ENCODE data around the gene MN1. TPM values are rescaled to one million over a fixed set of nuclear protein-coding genes. Genes with fewer than 3 reads are reported as not detected.

MN1 gene
- total RNA-seq, 1 donor from 2014 or later = 10.2 TPM

DNA sequence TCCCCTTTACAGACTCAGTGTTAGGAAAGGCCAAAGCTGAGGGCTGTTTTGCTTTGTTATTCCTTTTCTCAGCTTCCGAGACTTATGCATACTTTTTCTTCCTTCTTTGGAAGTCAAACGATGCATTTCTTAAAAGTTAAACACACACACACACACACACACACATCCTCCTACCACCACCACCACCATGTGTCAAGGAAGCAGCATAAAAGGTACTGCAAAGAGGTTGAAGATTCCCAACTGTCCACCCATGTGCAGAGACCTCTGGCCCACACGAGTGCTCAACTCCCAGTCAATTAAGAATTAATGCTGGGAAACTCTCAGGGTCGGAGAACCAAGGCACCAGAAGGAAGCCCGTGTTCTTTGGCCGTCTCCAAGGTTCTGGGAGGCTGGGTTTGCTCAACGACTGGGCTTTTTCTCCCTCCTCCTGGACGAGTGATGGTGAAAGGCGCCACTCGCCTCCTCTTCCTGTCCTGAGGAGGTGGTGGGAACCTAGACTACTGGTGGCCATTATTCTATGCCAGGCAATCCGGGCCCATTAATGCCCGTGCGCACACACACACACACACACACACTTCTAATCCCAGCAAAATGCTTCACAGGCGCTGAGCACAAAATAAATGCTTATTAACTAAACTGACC is 15.1 kb downstream of the MN1 start:
- no peak for DNase-seq (ENCODE audit: low spot score)

- DNase-seq (ENCODE audit: low spot score) = no peak
These were observed 15.7 kb downstream of the MN1 start for GRCh38 chr22:27785831-27786230.

- DNase-seq (ENCODE audit: low spot score) = no peak
These were observed 17.5 kb downstream of the MN1 start for GRCh38 chr22:27784120-27784475.

- no peak for DNase-seq (ENCODE audit: low spot score)
These were observed 18.0 kb downstream of the MN1 start for GRCh38 chr22:27783436-27784119.

DNA sequence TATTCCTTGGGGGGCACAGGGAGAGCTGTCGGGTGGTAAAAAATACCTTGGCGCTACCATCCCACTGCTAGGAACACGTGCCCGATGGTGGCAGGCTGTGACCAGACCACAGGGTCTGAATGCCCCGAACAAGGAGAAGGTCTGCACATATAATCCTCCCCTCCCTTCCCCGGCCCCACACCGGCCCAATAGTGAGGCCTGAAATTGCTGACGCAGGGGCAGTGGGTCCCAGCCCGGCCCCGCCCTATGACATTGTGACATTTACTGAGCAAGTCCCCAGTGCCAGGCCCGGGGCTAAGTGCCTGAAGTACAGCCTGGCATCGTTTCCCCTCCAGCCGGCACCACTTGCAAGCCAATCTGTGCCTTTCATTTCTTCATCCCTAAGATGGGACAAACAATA is 19.5 kb downstream of the MN1 start:
- no peak for DNase-seq (ENCODE audit: low spot score)

DNA sequence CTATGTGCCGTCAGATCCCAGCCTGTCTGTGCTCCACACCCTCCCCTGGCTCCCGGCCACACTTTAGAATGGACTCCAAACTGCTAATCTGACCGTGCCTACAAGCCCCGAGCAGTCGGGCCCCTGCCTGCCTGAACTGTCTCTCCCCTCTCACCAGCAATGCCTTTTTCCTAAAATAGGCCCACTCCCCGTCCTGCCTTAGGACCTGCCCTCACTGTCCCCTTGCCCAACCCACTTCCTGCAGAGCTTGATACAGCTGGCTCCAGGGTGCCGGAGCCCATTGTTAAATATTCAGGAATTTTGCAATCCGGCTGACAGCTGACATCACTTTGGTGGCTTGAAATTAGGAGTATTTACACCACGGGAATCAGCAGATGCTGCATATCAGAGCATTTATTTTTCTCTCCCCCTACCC is 21.4 kb downstream of the MN1 start:
- no peak for DNase-seq (ENCODE audit: low spot score)

DNA sequence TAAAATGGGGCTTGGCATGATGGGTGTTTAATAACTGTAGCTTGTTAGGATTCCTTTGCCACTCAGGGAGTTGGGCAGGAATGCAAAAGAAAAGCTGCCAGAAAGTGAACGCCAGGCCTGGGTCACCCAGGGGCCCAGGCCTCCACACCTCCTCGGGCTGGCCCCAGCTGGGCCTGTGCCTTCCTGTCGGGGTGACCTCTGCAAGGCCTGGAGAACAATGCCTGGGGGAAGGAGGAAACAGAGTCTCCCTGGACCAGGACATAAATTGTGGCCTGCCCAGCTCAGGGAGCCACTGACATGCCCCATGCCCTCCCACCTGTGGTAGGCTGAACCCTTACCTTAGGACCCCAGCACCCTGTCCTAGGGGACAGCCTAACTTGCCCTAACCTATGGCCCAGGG is 21.9 kb downstream of the MN1 start:
- no peak for DNase-seq (ENCODE audit: low spot score)

GRCh38 chr22:27778294-27779090 is 23.1 kb downstream of the MN1 start:
- no peak for DNase-seq (ENCODE audit: low spot score)

GRCh38 chr22:27777128-27777527 is 24.4 kb downstream of the MN1 start:
- no peak for DNase-seq (ENCODE audit: low spot score)

- DNase-seq (ENCODE audit: low spot score) = no peak
These were observed 25.0 kb downstream of the MN1 start for GRCh38 chr22:27776650-27776958.

- DNase-seq (ENCODE audit: low spot score) = no peak
These were observed 25.6 kb downstream of the MN1 start for GRCh38 chr22:27775758-27776649.

DNA sequence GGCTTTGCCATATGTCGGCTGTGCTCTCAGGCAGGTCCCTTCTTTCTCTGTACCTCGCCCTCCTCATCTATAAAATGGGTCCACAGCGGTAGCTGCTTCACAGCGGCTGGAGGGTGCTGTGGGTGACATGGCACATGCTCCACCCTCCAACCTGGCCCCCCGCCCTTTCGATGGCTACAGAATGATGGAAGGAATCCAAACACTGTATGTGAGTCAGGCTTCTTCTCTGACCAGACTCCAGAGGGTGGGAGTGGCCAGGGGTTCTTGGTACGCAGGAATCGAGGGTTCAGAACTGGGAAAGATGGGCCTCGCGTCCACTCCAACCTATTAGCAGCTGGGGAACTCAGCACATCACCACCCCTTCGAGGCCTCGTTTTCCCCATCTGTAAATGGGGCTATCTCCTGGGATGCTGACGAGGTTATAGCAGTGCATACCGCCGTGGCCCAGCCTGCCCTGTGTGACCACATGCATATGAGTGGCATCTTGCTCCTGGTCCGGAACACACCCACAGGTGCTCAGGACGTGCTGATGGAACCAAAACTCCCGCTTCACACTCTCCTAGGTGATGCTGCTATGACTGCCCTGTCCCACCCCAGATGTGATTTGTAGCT is 26.4 kb downstream of the MN1 start:
- no peak for DNase-seq (ENCODE audit: low spot score)

DNA sequence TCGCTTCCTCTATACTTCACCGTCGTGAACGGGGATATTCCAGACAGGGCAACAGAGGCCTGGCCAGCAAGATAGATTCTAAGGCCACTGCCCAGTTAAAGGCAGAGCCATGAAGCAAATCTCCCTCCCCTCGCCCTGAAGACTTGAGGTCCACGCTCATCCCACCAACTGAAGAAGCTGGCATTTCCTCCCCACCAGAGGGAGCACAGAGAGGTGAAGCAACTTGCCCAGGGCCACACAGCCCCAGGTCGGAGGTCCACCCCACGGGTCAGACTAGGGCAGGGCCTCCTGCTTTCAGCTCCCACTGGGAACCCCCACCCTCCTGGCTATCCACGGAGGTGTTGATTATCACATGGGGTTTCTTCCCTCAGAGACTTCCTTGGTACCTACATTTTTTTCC is 27.4 kb downstream of the MN1 start:
- no peak for DNase-seq (ENCODE audit: low spot score)

DNA sequence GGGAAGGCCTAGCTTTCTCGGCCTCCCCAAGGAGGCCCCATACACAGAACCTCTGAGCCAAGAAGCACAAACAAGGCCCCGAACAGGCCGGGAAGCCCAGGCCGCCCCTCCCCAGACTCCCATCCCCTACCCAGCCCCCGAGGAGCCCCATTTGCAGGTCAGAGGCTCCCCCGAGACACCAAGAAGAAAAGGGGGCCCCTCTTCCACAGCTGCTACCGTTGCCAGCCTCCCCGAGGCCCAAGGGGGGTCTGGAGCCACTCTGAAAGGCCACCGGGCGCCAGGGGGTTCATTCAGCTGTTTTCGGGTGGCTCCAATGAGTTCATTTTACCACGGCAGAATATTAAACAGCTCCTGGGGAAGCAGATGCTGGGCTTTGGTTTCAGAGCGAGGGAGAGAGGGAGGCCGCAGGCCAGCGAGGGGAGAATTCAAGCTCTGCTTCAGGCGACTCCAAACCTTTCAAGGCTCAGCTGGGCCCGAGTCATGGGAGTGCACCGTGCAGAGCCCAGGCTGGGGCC is 28.5 kb downstream of the MN1 start:
- no peak for DNase-seq (ENCODE audit: low spot score)

GRCh38 chr22:27772081-27772983 is 29.2 kb downstream of the MN1 start:
- DNase-seq (ENCODE audit: low spot score) = no peak

DNA sequence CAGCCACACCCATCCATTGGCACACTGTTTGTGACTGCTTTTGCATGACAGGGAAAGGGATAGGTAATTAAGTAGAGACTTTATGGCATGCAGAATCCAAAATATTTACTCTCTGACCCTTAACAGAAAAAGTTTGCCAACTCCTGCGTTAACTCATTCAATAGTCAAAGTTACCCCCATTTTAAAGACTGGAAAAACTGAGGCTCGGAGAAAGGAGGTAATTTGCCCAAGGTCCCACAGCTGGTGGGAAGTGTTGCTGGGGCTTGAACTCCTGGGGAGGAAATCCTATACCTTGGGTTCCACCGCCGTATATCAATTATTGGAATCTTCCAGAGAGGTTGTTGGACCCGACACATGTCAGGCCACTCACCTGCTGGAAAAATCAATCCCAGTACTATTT is 29.9 kb downstream of the MN1 start:
- DNase-seq (ENCODE audit: low spot score) = no peak

GRCh38 chr22:27769012-27769411 is 32.5 kb downstream of the MN1 start:
- DNase-seq (ENCODE audit: low spot score) = no peak

GRCh38 chr22:27768027-27768653 is 33.4 kb downstream of the MN1 start:
- DNase-seq (ENCODE audit: low spot score) = no peak

GRCh38 chr22:27766679-27767078 is 34.9 kb downstream of the MN1 start:
- no peak for DNase-seq (ENCODE audit: low spot score)
